Lung microvascular endothelial cell (primary cell): ENCODE results near the gene HSPA8. TPM values are rescaled to one million over a fixed set of nuclear protein-coding genes. Genes with fewer than 3 reads are reported as not detected.

Source experiments
- DNase-seq, 2 donors: peaks; one replicate each; pipeline versions ENCODE4 v3.0.0 to v3.0.0-alpha.2; 2010; ENCODE audit warnings: low read depth in 2 of 2
- total RNA-seq: library from RNA; depleted of rRNA; stranded (reverse); fragments of >200 nt; gene quantifications from 2 replicates; pipeline ENCODE4 v1.2.1, GENCODE V29; 2014

The HSPA8 gene
- total RNA-seq, 1 donor from 2014 or later = 1,264 TPM

GRCh38 chr11:123047947-123048293 is 14.0 kb downstream of the HSPA8 start:
- no peak for DNase-seq

GRCh38 chr11:123047266-123047946 is 14.5 kb downstream of the HSPA8 start:
- no peak for DNase-seq

- no peak for DNase-seq
Measured at GRCh38 chr11:123046473-123047259, 15.3 kb downstream of the HSPA8 start.

- no peak for DNase-seq
Measured at GRCh38 chr11:123045101-123045500, 16.8 kb downstream of the HSPA8 start.

- no peak for DNase-seq
Measured at GRCh38 chr11:123041185-123041584, 20.8 kb downstream of the HSPA8 start.

GRCh38 chr11:123040111-123040432 is 21.9 kb downstream of the HSPA8 start:
- DNase-seq = no peak

GRCh38 chr11:123035831-123036230 is 26.1 kb downstream of the HSPA8 start:
- DNase-seq = no peak

GRCh38 chr11:123034597-123034996 is 27.3 kb downstream of the HSPA8 start:
- DNase-seq = no peak

DNA sequence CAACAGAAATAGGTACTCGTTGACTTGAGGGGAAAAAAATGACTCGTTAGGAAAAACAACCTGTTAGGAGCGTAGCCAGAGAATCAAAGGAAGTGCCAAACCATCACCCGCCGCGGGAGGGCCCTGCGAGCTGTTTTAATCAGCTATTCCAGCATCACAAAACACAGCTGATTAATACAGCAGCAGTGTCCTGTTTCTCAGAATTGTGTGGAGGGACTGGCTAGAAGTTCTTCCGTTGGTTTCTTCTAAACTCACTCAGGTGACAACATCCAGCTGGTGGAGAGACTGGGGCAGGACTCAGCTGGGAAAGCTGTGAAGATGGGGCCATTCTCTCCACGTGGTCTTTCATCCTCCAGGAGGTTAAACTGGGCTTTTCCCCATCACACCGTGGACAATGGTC is 28.0 kb downstream of the HSPA8 start:
- DNase-seq = peak; percentile 31 to 45

DNA sequence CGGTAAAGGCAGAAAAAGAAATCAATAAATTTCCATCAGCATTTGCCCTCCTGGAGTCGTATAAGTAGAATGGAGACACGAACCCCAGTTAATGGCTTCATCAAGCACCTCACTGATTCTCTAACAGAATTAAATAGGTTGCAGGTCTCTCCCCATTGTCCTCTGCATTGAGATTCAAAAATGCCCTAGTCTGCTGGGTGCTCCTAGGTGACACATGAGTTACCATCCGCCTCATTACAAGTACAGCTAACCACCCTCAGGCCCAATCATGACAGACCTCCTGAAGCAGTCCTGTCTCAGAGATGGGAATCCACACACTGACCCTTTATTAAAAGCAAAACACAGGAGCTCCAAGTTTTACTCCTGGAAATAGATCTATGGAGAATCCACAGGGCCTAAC is 31.4 kb downstream of the HSPA8 start:
- DNase-seq = no peak

GRCh38 chr11:123020968-123021367 is 41.0 kb downstream of the HSPA8 start:
- peak; percentile 53 to 58 for DNase-seq

GRCh38 chr11:123018702-123019101 is 43.2 kb downstream of the HSPA8 start:
- DNase-seq = peak in 1 of 2 donors; percentile 37

DNA sequence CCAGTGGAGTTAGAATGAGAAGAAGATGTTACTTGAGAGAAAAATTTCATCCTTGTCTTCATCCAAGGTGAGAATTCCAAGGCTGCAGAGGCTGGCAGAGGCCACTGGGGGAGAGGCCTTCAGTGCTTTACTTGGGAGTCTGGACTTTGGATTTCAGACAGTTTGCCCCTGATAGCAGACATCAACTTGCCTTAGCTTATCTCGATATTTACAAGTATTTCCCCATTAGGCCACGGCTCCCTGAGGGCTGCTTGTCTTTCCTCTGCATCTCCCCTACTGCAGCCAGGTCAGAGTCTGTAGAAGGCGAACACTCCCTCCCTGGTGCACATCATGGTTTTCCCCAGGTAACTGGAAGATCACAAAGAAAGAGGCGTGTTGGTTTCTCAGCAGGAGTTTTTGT is 50.4 kb downstream of the HSPA8 start:
- no peak for DNase-seq

Other genes with a start within 250 kb of the HSPA8 start
- not detected in 2 replicates for gene CRTAM, start 223.6 kb downstream of the HSPA8 start, total RNA-seq
- 0.20 and 0.65 TPM in 2 replicates for gene JHY, start 179.4 kb downstream of the HSPA8 start, total RNA-seq
- not detected in 2 replicates for gene BSX, start 80.3 kb downstream of the HSPA8 start, total RNA-seq
- gene CLMP, start 133.1 kb upstream of the HSPA8 start, total RNA-seq = 0.22 TPM in 1 of 2 replicates, not detected in the other